Measurements from ENCODE around the gene SELENON. TPM values are rescaled to one million over a fixed set of nuclear protein-coding genes. Genes with fewer than 3 reads are reported as not detected.

SELENON gene
- total RNA-seq, 4 donors from 2014 or later: 33.5 to 82.8 (median 39.4) TPM

- ATAC-seq: no peak
- Histone ChIP-seq H3K9me3 (no peaks in the 10 kb centered on the region), H3K27me3 (no peaks in the 10 kb centered on the region), H3K4me1 (peaks cover 0 to 26% (median 0%) of the 10 kb centered on the region in 3 donors), H3K27ac (no peak overlapping the region), H3K4me3 (no peak overlapping the region), H3K36me3 (peaks cover 13 to 88% of the 10 kb centered on the region in 2 donors)
- no peak for TF ChIP-seq POLR2AphosphoS5 (IDR thresholded peaks at IDR 0.05)
- WGBS, 2 donors (ENCODE audit: low coverage in 1 of 2): 50 to 57% methylated on average over 1 of the region's 1 CpG
These were observed 29.1 kb downstream of the SELENON start for GRCh38 chr1:25829046-25829445.

GRCh38 chr1:25831569-25832196, 31.7 kb downstream of the SELENON start:
- Histone ChIP-seq H3K4me3 (no peak overlapping the region), H3K4me1 (peaks cover 0 to 7% (median 0%) of the 10 kb centered on the region in 3 donors), H3K9me3 (no peaks in the 10 kb centered on the region), H3K27me3 (no peaks in the 10 kb centered on the region), H3K36me3 (peaks cover 13 to 90% of the 10 kb centered on the region in 2 donors), H3K27ac (no peak overlapping the region)
- 57 to 79% methylated on average over 3 to 5 of the region's 5 CpGs for WGBS, 2 donors (ENCODE audit: low coverage in 1 of 2)
- TF ChIP-seq CTCF (IDR thresholded peaks at IDR 0.05) (no peak), POLR2A (IDR thresholded peaks at IDR 0.05) (no peak), EP300 (IDR thresholded peaks at IDR 0.05) (no peak), POLR2AphosphoS5 (IDR thresholded peaks at IDR 0.05) (no peak)
- no peak for ATAC-seq

- Histone ChIP-seq H3K36me3 (peaks cover 13 to 82% of the 10 kb centered on the region in 2 donors), H3K4me3 (no peak overlapping the region), H3K4me1 (peaks cover 0 to 7% (median 0%) of the 10 kb centered on the region in 3 donors), H3K27me3 (no peaks in the 10 kb centered on the region), H3K9me3 (no peaks in the 10 kb centered on the region), H3K27ac (no peak overlapping the region)
- TF ChIP-seq POLR2A (IDR thresholded peaks at IDR 0.05) (no peak), EP300 (IDR thresholded peaks at IDR 0.05) (no peak), CTCF (IDR thresholded peaks at IDR 0.05) (no peak), POLR2AphosphoS5 (IDR thresholded peaks at IDR 0.05) (no peak)
- 53 to 81% methylated on average over 4 to 5 of the region's 6 CpGs for WGBS, 2 donors (ENCODE audit: low coverage in 1 of 2)
- ATAC-seq: no peak
These were observed 32.5 kb downstream of the SELENON start for GRCh38 chr1:25832336-25833037.

GRCh38 chr1:25833158-25833557, 33.2 kb downstream of the SELENON start:
- no peaks in the 10 kb centered on the region for H3K27me3 ChIP-seq
- TF ChIP-seq POLR2AphosphoS5 (IDR thresholded peaks at IDR 0.05): no peak
- no peak for TF ChIP-seq POLR2A (IDR thresholded peaks at IDR 0.05)
- TF ChIP-seq EP300 (IDR thresholded peaks at IDR 0.05): no peak
- no peak for TF ChIP-seq CTCF (IDR thresholded peaks at IDR 0.05)
- peaks cover 0 to 7% (median 0%) of the 10 kb centered on the region in 3 donors for H3K4me1 ChIP-seq
- H3K36me3 ChIP-seq: peaks cover 13 to 75% of the 10 kb centered on the region in 2 donors
- H3K4me3 ChIP-seq: no peak overlapping the region
- no peaks in the 10 kb centered on the region for H3K9me3 ChIP-seq
- H3K27ac ChIP-seq: no peak overlapping the region
- WGBS, 2 donors (ENCODE audit: low coverage in 1 of 2): 93 to 100% methylated on average over 1 to 3 of the region's 5 CpGs
- no peak for ATAC-seq

GRCh38 chr1:25834894-25835293, 34.9 kb downstream of the SELENON start:
- H3K4me1 ChIP-seq: peaks cover 0 to 7% (median 0%) of the 10 kb centered on the region in 3 donors
- no peaks in the 10 kb centered on the region for H3K9me3 ChIP-seq
- ATAC-seq: no peak
- no peaks in the 10 kb centered on the region for H3K27me3 ChIP-seq
- no peak overlapping the region for H3K4me3 ChIP-seq
- H3K27ac ChIP-seq: peak overlapping the region in 1 of 4 donors; percentile 4
- H3K36me3 ChIP-seq: peaks cover 11 to 58% of the 10 kb centered on the region in 2 donors
- TF ChIP-seq POLR2A (IDR thresholded peaks at IDR 0.05) (no peak), POLR2AphosphoS5 (IDR thresholded peaks at IDR 0.05) (no peak), EP300 (IDR thresholded peaks at IDR 0.05) (no peak), CTCF (IDR thresholded peaks at IDR 0.05) (no peak)
- 17 to 64% methylated on average over 1 to 3 of the region's 3 CpGs for WGBS, 2 donors (ENCODE audit: low coverage in 1 of 2)
